Fibroblast of the aortic adventitia (primary cell): ENCODE results near the gene TMEM60. TPM values are rescaled to one million over a fixed set of nuclear protein-coding genes. Genes with fewer than 3 reads are reported as not detected.

Experiments
- DNase-seq: peaks from one replicate; pipeline ENCODE4 v3.0.0-alpha.2; 2010; ENCODE audit warnings: low read depth
- H3K4me3 ChIP-seq: 2 replicates; pipeline ENCODE4 v1.5.1; 2011; ENCODE audit warnings: low read depth, mild to moderate bottlenecking, control low read depth, low read length, moderate library complexity
- total RNA-seq: library from RNA; depleted of rRNA; stranded (reverse); fragments of >200 nt; gene quantifications from 2 replicates; pipeline ENCODE4 v1.2.3, GENCODE V29; 2012; ENCODE audit warnings: low replicate concordance
- TF ChIP-seq, protein P1 (sequence below): IDR thresholded peaks from 2 replicates; pipeline ENCODE4 v1.5.1; 2011; ENCODE audit warnings: mild to moderate bottlenecking, low read length, control low read depth, inconsistent platforms; ENCODE audit not compliant: insufficient read depth

Gene TMEM60
- total RNA-seq, 1 donor, result 29.6 TPM

DNA sequence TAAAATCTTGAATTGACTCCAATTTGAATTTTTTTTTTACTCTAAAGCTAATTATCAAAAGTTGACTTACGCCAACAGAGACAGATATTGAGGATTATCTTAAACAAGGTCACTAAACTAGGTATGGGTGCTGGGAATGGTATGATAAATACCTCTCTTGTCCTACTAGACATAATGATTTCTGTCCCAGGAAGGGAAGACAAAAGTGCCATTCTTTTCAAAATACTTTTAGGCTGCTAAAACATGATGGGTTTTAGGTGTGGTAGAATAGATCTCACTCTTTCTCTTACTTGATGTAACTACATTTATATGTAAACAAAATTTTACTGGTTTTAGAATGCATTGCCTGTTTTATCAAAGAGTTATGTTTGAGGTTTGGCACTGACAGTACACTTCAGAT lies 15.1 kb downstream of the TMEM60 start:
- TF ChIP-seq, protein P1, sequence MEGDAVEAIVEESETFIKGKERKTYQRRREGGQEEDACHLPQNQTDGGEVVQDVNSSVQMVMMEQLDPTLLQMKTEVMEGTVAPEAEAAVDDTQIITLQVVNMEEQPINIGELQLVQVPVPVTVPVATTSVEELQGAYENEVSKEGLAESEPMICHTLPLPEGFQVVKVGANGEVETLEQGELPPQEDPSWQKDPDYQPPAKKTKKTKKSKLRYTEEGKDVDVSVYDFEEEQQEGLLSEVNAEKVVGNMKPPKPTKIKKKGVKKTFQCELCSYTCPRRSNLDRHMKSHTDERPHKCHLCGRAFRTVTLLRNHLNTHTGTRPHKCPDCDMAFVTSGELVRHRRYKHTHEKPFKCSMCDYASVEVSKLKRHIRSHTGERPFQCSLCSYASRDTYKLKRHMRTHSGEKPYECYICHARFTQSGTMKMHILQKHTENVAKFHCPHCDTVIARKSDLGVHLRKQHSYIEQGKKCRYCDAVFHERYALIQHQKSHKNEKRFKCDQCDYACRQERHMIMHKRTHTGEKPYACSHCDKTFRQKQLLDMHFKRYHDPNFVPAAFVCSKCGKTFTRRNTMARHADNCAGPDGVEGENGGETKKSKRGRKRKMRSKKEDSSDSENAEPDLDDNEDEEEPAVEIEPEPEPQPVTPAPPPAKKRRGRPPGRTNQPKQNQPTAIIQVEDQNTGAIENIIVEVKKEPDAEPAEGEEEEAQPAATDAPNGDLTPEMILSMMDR, result no peak
- DNase-seq, result peak; percentile 37
- no peak overlapping the region for H3K4me3 ChIP-seq

DNA sequence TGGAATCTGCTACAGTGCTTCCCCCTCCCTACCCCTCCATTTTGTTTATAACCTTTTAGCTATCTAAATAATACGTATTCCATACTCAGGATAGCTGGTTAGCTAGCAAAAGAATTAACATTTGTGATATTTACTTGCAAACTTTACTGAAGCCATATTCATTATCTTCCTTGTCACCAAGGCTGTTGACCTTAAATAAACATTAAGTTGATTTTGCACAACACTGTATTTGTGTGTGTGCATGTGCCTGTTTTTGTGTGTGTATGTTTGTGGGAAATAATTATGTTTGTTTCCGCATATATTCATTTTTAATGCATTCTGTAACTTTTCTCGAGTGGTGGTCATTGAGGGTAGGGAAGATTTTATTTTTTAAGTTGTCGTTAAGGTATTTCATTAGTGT lies 15.9 kb downstream of the TMEM60 start:
- no peak for DNase-seq
- TF ChIP-seq, protein P1, result no peak
- no peak overlapping the region for H3K4me3 ChIP-seq

DNA sequence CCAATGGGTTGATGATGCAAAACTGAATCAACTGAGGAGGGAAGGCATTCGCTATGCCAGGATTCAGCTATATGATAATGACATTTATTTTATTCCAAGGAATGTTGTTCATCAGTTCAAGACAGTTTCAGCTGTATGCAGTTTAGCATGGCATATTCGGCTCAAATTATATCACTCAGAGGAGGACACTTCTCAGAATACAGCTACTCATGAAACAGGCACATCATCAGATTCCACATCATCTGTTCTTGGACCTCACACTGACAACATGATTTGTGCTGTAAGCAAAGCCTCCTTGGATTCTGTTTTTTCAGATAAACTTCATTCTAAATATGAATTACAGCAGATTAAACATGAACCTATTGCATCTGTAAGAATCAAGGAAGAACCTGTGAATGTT lies 19.7 kb downstream of the TMEM60 start:
- H3K4me3 ChIP-seq, result no peak overlapping the region
- TF ChIP-seq, protein P1, result no peak
- no peak for DNase-seq

DNA sequence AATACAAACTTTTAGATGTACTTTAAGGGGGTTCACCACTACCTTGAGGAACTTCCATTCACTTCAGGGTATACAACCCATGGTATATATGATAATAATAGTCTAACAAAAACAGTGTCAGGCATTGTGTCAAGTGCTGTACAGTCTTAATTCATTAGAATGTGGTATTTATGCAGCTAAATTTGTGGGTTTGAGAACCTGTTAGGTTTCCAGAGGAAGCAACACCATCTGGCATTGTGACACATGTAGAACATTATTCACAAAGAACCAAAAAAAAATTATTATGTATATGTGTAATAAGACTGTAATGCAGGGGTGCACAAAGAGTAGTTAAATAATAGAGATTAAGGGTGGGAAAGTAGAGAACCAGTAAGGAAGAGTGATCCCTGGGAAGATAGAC lies 26.3 kb downstream of the TMEM60 start:
- no peak overlapping the region for H3K4me3 ChIP-seq
- TF ChIP-seq, protein P1, result no peak
- DNase-seq, result no peak

DNA sequence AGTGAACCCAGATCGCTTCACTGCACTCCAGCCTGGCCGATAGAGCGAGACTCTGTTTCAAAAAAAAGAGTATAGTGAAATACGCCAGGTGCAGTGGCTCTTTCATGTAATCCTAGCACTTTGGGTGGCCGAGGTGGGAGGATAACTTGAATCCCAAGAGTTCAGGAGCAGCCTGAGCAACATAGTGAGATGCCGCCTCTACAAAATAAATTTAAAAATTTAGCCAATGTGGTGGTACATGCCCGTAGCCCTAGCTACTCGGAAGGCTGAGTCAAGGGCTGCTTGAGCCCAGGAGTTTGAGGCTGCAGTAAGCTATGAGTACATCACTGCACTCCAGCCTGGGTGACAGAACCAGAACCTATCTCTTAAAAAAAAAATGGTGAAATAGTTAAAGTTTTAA lies 27.9 kb downstream of the TMEM60 start:
- H3K4me3 ChIP-seq, result no peak overlapping the region
- TF ChIP-seq, protein P1, result no peak
- DNase-seq, result no peak

DNA sequence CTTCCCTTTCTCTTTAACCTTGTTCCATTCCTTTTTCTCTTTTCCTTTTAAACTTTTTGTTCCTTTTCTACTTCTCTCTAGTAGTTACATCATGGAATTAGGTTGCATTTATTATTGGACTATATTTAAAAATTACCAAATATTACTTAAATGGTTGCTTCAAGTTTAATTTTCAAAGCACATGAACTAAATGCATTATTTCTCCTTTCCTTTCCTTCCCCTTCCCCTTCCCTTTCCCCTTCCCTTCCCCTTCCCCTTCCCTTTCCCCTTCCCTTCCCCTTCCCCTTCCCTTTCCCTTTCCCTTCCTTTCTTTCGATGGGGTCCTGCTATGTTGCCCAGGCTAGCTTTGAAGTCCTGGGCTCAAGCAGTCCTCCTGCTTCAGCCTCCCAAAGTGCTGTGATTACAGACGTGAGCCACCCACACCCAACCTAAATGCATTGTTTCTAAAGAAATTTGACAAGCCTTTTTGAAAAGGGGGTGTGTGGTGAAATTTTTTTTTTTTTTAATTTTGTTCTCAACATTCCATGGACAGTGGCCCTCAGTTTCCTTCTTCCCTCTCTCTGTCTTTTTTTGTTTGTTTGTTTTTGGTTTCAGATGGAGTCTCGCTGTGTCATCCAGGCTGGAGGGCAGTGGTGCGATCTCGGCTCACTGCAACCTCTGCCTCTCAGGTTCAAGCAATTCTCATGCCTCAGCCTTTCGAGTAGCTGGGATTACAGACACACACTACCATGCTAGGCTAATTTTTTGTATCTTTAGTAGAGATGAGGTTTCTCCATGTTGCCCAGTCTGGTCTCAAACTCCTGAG lies 31.2 kb downstream of the TMEM60 start:
- DNase-seq, result no peak
- TF ChIP-seq, protein P1, result no peak
- H3K4me3 ChIP-seq, result no peak overlapping the region
